Measurements from ENCODE around the gene PCAT7. TPM values are rescaled to one million over a fixed set of nuclear protein-coding genes. Genes with fewer than 3 reads are reported as not detected.

The PCAT7 gene
- total RNA-seq, 1 experiment from 2014 or later, result not detected

- CTCF ChIA-PET, result interaction anchor here (0.5 kb wide), 1 partner anchor 328 kb away, joined by 3 read pairs; no protein-coding TSS in a partner anchor
Observed at GRCh38 chr9:94581728-94582127, 26.8 kb downstream of the PCAT7 start.

DNA sequence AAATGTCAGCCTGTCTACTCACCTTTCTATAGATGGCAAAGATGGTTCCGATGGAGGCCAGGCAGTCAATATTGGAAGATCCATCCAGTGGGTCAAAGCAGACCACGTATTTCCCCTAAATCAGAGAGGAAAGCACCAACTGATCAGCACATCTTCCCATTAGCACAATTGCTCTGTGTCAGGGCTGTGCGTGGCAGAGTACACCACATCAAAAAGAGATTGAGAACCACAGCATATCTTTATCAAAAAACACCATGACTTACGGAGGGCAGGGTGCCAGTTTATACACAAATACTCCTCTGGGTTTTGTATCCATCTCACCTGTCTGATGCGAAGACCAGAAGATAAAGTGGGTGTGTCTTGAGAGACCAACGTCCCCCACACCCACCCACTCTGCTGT is 29.7 kb downstream of the PCAT7 start:
- Histone ChIP-seq H3K27me3 (replicated peaks; ENCODE audit: insufficient read depth, low read depth, low read length, poor library complexity) (no peaks in the 10 kb centered on the region), H3K9me3 (ENCODE audit: low read depth, low read length, poor library complexity, severe bottlenecking) (no peaks in the 10 kb centered on the region), H3K36me3 (ENCODE audit: insufficient read depth, low read length, poor library complexity, severe bottlenecking) (no peaks in the 10 kb centered on the region), H3K4me1 (ENCODE audit: insufficient read depth, low read length, poor library complexity, severe bottlenecking) (peaks cover 5% of the 10 kb centered on the region), H3K27ac (ENCODE audit: low read depth, low read length, poor library complexity, severe bottlenecking) (no peak overlapping the region), H3K4me3 (ENCODE audit: low read depth, low read length, poor library complexity, severe bottlenecking) (no peak overlapping the region)
- intact Hi-C loops (cut with micrococcal nuclease; ENCODE audit: unreplicated experiment), result no loop called here
- BruUV-seq (replicated peaks), result no TSS peak
- no peak for TF ChIP-seq EZH2 (IDR thresholded peaks at IDR 0.05; ENCODE audit: borderline replicate concordance, low read depth, low read length, poor library complexity, severe bottlenecking)
- TF ChIP-seq, protein P1, sequence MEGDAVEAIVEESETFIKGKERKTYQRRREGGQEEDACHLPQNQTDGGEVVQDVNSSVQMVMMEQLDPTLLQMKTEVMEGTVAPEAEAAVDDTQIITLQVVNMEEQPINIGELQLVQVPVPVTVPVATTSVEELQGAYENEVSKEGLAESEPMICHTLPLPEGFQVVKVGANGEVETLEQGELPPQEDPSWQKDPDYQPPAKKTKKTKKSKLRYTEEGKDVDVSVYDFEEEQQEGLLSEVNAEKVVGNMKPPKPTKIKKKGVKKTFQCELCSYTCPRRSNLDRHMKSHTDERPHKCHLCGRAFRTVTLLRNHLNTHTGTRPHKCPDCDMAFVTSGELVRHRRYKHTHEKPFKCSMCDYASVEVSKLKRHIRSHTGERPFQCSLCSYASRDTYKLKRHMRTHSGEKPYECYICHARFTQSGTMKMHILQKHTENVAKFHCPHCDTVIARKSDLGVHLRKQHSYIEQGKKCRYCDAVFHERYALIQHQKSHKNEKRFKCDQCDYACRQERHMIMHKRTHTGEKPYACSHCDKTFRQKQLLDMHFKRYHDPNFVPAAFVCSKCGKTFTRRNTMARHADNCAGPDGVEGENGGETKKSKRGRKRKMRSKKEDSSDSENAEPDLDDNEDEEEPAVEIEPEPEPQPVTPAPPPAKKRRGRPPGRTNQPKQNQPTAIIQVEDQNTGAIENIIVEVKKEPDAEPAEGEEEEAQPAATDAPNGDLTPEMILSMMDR (conservative IDR thresholded peaks at IDR 0.05; ENCODE audit: low read depth, low read length), result no peak
- CTCF ChIA-PET, result no interaction called here
- no peak for DNase-seq (ENCODE audit: low spot score)
- POLR2A ChIA-PET (ENCODE audit: low non-redundant PET), result no interaction called here

More at GRCh38 chr9:94581728-94582127, 26.8 kb downstream of the PCAT7 start:
- no TSS peak for BruUV-seq (replicated peaks)
- Histone ChIP-seq H3K4me3 (ENCODE audit: low read depth, low read length, poor library complexity, severe bottlenecking) (no peak overlapping the region), H3K36me3 (ENCODE audit: insufficient read depth, low read length, poor library complexity, severe bottlenecking) (no peaks in the 10 kb centered on the region), H3K4me1 (ENCODE audit: insufficient read depth, low read length, poor library complexity, severe bottlenecking) (peaks cover 4% of the 10 kb centered on the region), H3K27ac (ENCODE audit: low read depth, low read length, poor library complexity, severe bottlenecking) (no peak overlapping the region), H3K9me3 (ENCODE audit: low read depth, low read length, poor library complexity, severe bottlenecking) (no peaks in the 10 kb centered on the region), H3K27me3 (replicated peaks; ENCODE audit: insufficient read depth, low read depth, low read length, poor library complexity) (no peaks in the 10 kb centered on the region)
- no peak for TF ChIP-seq EZH2 (IDR thresholded peaks at IDR 0.05; ENCODE audit: borderline replicate concordance, low read depth, low read length, poor library complexity, severe bottlenecking)
- TF ChIP-seq, protein P1 (conservative IDR thresholded peaks at IDR 0.05; ENCODE audit: low read depth, low read length), result no peak
- POLR2A ChIA-PET (ENCODE audit: low non-redundant PET), result no interaction called here
- no peak for DNase-seq (ENCODE audit: low spot score)
- intact Hi-C loops (cut with micrococcal nuclease; ENCODE audit: unreplicated experiment), result no loop called here

DNA sequence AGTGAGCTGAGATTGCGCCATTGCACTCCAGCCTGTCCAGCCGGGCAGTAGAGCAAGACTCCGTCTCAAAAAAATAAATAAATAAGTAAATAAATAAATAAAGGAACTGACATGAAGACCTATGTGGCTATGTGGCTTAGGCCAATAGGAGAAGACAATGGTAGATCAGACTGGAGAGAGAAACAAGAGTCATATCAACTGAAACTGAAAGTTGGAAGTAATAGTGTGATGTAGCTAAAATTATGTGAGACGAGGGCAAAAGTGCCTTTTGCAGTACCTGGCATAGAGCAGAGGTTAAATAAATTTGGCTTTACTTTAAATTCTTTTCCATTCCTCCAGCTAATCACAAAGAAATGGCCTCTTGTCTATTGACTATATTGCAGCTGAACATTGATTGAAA is 31.4 kb downstream of the PCAT7 start:
- TF ChIP-seq EZH2 (IDR thresholded peaks at IDR 0.05; ENCODE audit: borderline replicate concordance, low read depth, low read length, poor library complexity, severe bottlenecking), result no peak
- TF ChIP-seq, protein P1 (conservative IDR thresholded peaks at IDR 0.05; ENCODE audit: low read depth, low read length), result no peak

More for the DNA sequence above, 31.4 kb downstream of the PCAT7 start:
- intact Hi-C loops (cut with micrococcal nuclease; ENCODE audit: unreplicated experiment), result no loop called here
- DNase-seq (ENCODE audit: low spot score), result no peak
- H3K9me3 ChIP-seq (ENCODE audit: low read depth, low read length, poor library complexity, severe bottlenecking), result no peaks in the 10 kb centered on the region
- peaks cover 5% of the 10 kb centered on the region for H3K4me1 ChIP-seq (ENCODE audit: insufficient read depth, low read length, poor library complexity, severe bottlenecking)
- no TSS peak for BruUV-seq (replicated peaks)
- H3K27ac ChIP-seq (ENCODE audit: low read depth, low read length, poor library complexity, severe bottlenecking), result no peak overlapping the region
- H3K27me3 ChIP-seq (replicated peaks; ENCODE audit: insufficient read depth, low read depth, low read length, poor library complexity), result no peaks in the 10 kb centered on the region
- no peak overlapping the region for H3K4me3 ChIP-seq (ENCODE audit: low read depth, low read length, poor library complexity, severe bottlenecking)
- POLR2A ChIA-PET (ENCODE audit: low non-redundant PET), result no interaction called here
- CTCF ChIA-PET, result no interaction called here
- H3K36me3 ChIP-seq (ENCODE audit: insufficient read depth, low read length, poor library complexity, severe bottlenecking), result no peaks in the 10 kb centered on the region

Measured in A673 (cell line).